Left ventricle myocardium inferior (tissue), 1 donor: ENCODE data around the gene FRS2. TPM values are rescaled to one million over a fixed set of nuclear protein-coding genes. Genes with fewer than 3 reads are reported as not detected.

Experiments
- DNase-seq: peaks from one replicate; pipeline ENCODE4 v3.0.0-alpha.2; 2020
- H3K27ac ChIP-seq: fragments of 200-600 bp; replicated peaks from 2 replicates; pipeline ENCODE4 v1.8.0; 2021
- H3K27me3 ChIP-seq: fragments of 200-600 bp; 2 replicates; pipeline ENCODE4 v1.8.0; 2021; ENCODE audit warnings: low read depth
- H3K36me3 ChIP-seq: fragments of 200-600 bp; 2 replicates; pipeline ENCODE4 v1.8.0; 2021
- H3K4me1 ChIP-seq: fragments of 200-600 bp; 2 replicates; pipeline ENCODE4 v1.8.0; 2021
- H3K4me3 ChIP-seq: fragments of 200-600 bp; 2 replicates; pipeline ENCODE4 v1.8.0; 2021; ENCODE audit warnings: mild to moderate bottlenecking, moderate library complexity
- H3K9me3 ChIP-seq: fragments of 200-600 bp; replicated peaks from 2 replicates; pipeline ENCODE4 v1.8.0; 2021
- CTCF ChIP-seq: fragments of 200-600 bp; IDR thresholded peaks from 2 replicates; pipeline ENCODE4 v1.8.0; 2021; ENCODE audit warnings: antibody characterized with exemption, mild to moderate bottlenecking, borderline replicate concordance
- intact Hi-C: fragments of 100-400 bp; cut with micrococcal nuclease; formaldehyde crosslinking; loops from one replicate; pipeline ENCODE4 v1.11.0; 2022
- total RNA-seq: library from RNA; stranded (reverse); fragmentation: NEBNext Ultra II Directional; extraction: Animal tissue kit (Norgen Biotek cat#: 25700); gene quantifications from one replicate; pipeline ENCODE4 v1.2.1, GENCODE V29; 2021
- donor health status: DM: no; HTN: yes; CAD: no; lungs with severe emphysema.

FRS2 gene
- total RNA-seq, 1 donor from 2014 or later, result 18.2 TPM

- peak overlapping the region; percentile 61 for H3K27ac ChIP-seq
- no peaks in the 10 kb centered on the region for H3K27me3 ChIP-seq
- intact Hi-C loops, result no loop called here
- no peaks in the 10 kb centered on the region for H3K36me3 ChIP-seq
- no peak for TF ChIP-seq CTCF
- no peak for DNase-seq
- H3K4me3 ChIP-seq, result no peak overlapping the region
- peaks cover 98% of the 10 kb centered on the region for H3K4me1 ChIP-seq
- no peaks in the 10 kb centered on the region for H3K9me3 ChIP-seq
Measured at GRCh38 chr12:69509904-69510827, 40.0 kb downstream of the FRS2 start.

- Histone ChIP-seq H3K27me3 (no peaks in the 10 kb centered on the region), H3K9me3 (no peaks in the 10 kb centered on the region), H3K4me1 (peaks cover 98% of the 10 kb centered on the region), H3K27ac (peak overlapping the region; percentile 61), H3K36me3 (no peaks in the 10 kb centered on the region), H3K4me3 (no peak overlapping the region)
- TF ChIP-seq CTCF, result no peak
- intact Hi-C loops, result no loop called here
- DNase-seq, result no peak
Measured at GRCh38 chr12:69511016-69511415, 40.8 kb downstream of the FRS2 start.

- no peak for TF ChIP-seq CTCF
- no peaks in the 10 kb centered on the region for H3K9me3 ChIP-seq
Measured at GRCh38 chr12:69511469-69512267, 41.5 kb downstream of the FRS2 start.

GRCh38 chr12:69512820-69513219 lies 42.6 kb downstream of the FRS2 start:
- Histone ChIP-seq H3K9me3 (no peaks in the 10 kb centered on the region), H3K4me1 (peaks cover 93% of the 10 kb centered on the region), H3K4me3 (no peak overlapping the region), H3K27me3 (no peaks in the 10 kb centered on the region), H3K36me3 (no peaks in the 10 kb centered on the region), H3K27ac (peak overlapping the region; percentile 61)
- no peak for DNase-seq
- intact Hi-C loops, result no loop called here
- TF ChIP-seq CTCF, result no peak

More at GRCh38 chr12:69511469-69512267, 41.5 kb downstream of the FRS2 start:
- H3K36me3 ChIP-seq, result no peaks in the 10 kb centered on the region
- H3K4me1 ChIP-seq, result peaks cover 92% of the 10 kb centered on the region
- no peak for DNase-seq
- peak overlapping the region; percentile 61 for H3K27ac ChIP-seq
- no peak overlapping the region for H3K4me3 ChIP-seq
- no peaks in the 10 kb centered on the region for H3K27me3 ChIP-seq
- intact Hi-C loops, result no loop called here

- Histone ChIP-seq H3K36me3 (no peaks in the 10 kb centered on the region), H3K27me3 (no peaks in the 10 kb centered on the region), H3K27ac (peak overlapping the region; percentile 61), H3K4me3 (no peak overlapping the region), H3K4me1 (peaks cover 95% of the 10 kb centered on the region), H3K9me3 (no peaks in the 10 kb centered on the region)
- no peak for TF ChIP-seq CTCF
- no peak for DNase-seq
- intact Hi-C loops, result no loop called here
Measured at GRCh38 chr12:69513297-69513696, 43.1 kb downstream of the FRS2 start.
